T-helper 2 cell treated with Interferon-gamma antibody and Interleukin-4, amounts not matched to agents 100 ng/mL and 5 ng/mL, for 36 hours (primary cell): ENCODE measurements around the gene ME2. TPM values are rescaled to one million over a fixed set of nuclear protein-coding genes. Genes with fewer than 3 reads are reported as not detected.
"Not testable (repeated sequence)": the region's sequence is repeated elsewhere in the genome, so short reads cannot be mapped to it uniquely, and the experiment has no call there.

Experiments used
- intact Hi-C: fragments of 100-400 bp; cut with micrococcal nuclease; formaldehyde crosslinking; loops from one replicate; pipeline ENCODE4 v1.15.1; 2023
- total RNA-seq: library from RNA; stranded (reverse); gene quantifications from 2 replicates; pipeline ENCODE4 v1.2.3, GENCODE V29; 2022

Gene ME2
- total RNA-seq, 1 donor from 2014 or later: 94.4 TPM

- intact Hi-C loops: no loop called here
These were observed 18.9 kb upstream of the ME2 start for GRCh38 chr18:50859793-50860555.

- intact Hi-C loops: no loop called here
These were observed 17.3 kb upstream of the ME2 start for GRCh38 chr18:50861617-50862016.

- intact Hi-C loops: no loop called here
These were observed 16.5 kb upstream of the ME2 start for GRCh38 chr18:50862401-50862800.

- intact Hi-C loops: no loop called here
These were observed 15.0 kb upstream of the ME2 start for GRCh38 chr18:50863840-50864375.

- intact Hi-C loops: no loop called here
These were observed 12.2 kb upstream of the ME2 start for GRCh38 chr18:50866765-50867164.

GRCh38 chr18:50869150-50869549 is 9.8 kb upstream of the ME2 start:
- intact Hi-C loops: no loop called here

- intact Hi-C loops: no loop called here
These were observed 8.6 kb upstream of the ME2 start for GRCh38 chr18:50870138-50870845.

GRCh38 chr18:50871846-50872245 is 7.1 kb upstream of the ME2 start:
- intact Hi-C loops: no loop called here

GRCh38 chr18:50875966-50876536 is 2.9 kb upstream of the ME2 start:
- intact Hi-C loops: loop anchor here (5.0 kb wide), 2 partner anchors 41 to 1924 kb away; partner anchors contain the start of gene SMAD7

- intact Hi-C loops: loop anchor here (1.0 to 5.0 kb wide), 8 partner anchors 40 to 1925 kb away; partner anchors contain the start of genes MEX3C, MRO, SMAD4 and SMAD7
These were observed 1.2 kb upstream of the ME2 start for GRCh38 chr18:50877545-50878265.

GRCh38 chr18:50879302-50880118 is 592 bp downstream of the ME2 start:
- intact Hi-C loops: loop anchor here (2.0 to 5.0 kb wide), 3 partner anchors 38 to 1927 kb away; partner anchors contain the start of gene SMAD7

- intact Hi-C loops: no loop called here
These were observed 1.2 kb downstream of the ME2 start for GRCh38 chr18:50880119-50880465.

- intact Hi-C loops: not testable (repeated sequence)
These were observed 2.0 kb downstream of the ME2 start for GRCh38 chr18:50880944-50881343.

- intact Hi-C loops: no loop called here
These were observed 8.0 kb downstream of the ME2 start for GRCh38 chr18:50886929-50887328.

- intact Hi-C loops: no loop called here
These were observed 16.6 kb downstream of the ME2 start for GRCh38 chr18:50895350-50896045.

GRCh38 chr18:50896093-50896492 is 17.2 kb downstream of the ME2 start:
- intact Hi-C loops: no loop called here

- intact Hi-C loops: no loop called here
These were observed 20.0 kb downstream of the ME2 start for GRCh38 chr18:50898919-50899318.

- intact Hi-C loops: no loop called here
These were observed 23.9 kb downstream of the ME2 start for GRCh38 chr18:50902797-50903196.

GRCh38 chr18:50906843-50907242 is 27.9 kb downstream of the ME2 start:
- intact Hi-C loops: no loop called here

- intact Hi-C loops: no loop called here
These were observed 30.3 kb downstream of the ME2 start for GRCh38 chr18:50909261-50909660.
